ENCODE results near the gene RPRML. TPM values are rescaled to one million over a fixed set of nuclear protein-coding genes. Genes with fewer than 3 reads are reported as not detected.
"Not testable (repeated sequence)": the region's sequence is repeated elsewhere in the genome, so short reads cannot be mapped to it uniquely, and the experiment has no call there.

Gene RPRML
- total RNA-seq, 6 experiments from 2014 or later = not detected

DNA sequence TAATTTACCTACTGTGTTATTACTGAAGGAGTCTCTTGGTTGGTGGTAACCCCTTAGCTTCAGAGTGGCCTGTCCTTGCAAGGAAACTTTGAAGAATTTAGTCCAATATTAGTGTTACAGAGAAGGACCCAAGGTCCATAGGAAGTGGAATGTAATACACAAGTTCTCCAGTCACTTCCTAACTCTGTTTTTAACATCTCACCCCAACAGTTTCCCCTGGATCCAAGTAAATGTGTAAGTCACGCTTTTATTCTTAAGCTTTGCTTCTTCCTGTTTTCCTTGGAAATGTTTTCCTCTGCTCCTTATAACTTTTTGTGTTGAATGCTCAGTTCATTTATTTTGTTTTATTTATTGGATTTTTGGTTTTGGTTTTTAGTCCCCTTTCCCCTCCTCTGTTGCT is 25.9 kb upstream of the RPRML start:
- TF ChIP-seq, protein P1, sequence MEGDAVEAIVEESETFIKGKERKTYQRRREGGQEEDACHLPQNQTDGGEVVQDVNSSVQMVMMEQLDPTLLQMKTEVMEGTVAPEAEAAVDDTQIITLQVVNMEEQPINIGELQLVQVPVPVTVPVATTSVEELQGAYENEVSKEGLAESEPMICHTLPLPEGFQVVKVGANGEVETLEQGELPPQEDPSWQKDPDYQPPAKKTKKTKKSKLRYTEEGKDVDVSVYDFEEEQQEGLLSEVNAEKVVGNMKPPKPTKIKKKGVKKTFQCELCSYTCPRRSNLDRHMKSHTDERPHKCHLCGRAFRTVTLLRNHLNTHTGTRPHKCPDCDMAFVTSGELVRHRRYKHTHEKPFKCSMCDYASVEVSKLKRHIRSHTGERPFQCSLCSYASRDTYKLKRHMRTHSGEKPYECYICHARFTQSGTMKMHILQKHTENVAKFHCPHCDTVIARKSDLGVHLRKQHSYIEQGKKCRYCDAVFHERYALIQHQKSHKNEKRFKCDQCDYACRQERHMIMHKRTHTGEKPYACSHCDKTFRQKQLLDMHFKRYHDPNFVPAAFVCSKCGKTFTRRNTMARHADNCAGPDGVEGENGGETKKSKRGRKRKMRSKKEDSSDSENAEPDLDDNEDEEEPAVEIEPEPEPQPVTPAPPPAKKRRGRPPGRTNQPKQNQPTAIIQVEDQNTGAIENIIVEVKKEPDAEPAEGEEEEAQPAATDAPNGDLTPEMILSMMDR (IDR thresholded peaks at IDR 0.05) = no peak
- H3K27ac Mint-ChIP-seq = no peak overlapping the region
- no peaks in the 10 kb centered on the region for H3K9me3 Mint-ChIP-seq
- H3K4me1 Mint-ChIP-seq (ENCODE audit: low read depth) = peaks cover 4% of the 10 kb centered on the region
- no peak overlapping the region for H3K4me3 Mint-ChIP-seq
- H3K36me3 Mint-ChIP-seq (ENCODE audit: low read depth) = no peaks in the 10 kb centered on the region
- DNase-seq = no peak
- H3K27me3 Mint-ChIP-seq (ENCODE audit: insufficient read depth) = peaks cover 2% of the 10 kb centered on the region; the same call in 1 of the 2 replicates

DNA sequence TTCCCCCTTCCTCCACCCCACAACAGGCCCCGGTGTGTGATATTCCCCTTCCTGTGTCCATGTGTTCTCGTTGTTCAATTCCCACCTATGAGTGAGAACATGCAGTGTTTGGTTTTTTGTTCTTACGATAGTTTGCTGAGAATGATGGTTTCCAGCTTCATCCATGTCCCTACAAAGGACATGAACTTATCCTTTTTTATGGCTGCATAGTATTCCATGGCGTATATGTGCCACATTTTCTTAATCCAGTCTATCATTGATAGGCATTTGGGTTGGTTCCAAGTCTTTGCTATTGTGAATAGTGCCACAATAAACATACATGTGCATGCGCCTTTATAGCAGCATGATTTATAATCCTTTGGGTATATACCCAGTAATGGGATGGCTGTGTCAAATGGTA is 24.8 kb upstream of the RPRML start:
- H3K36me3 Mint-ChIP-seq (ENCODE audit: low read depth); H3K9me3 Mint-ChIP-seq; DNase-seq; H3K27ac Mint-ChIP-seq; H3K27me3 Mint-ChIP-seq (ENCODE audit: insufficient read depth); H3K4me3 Mint-ChIP-seq; H3K4me1 Mint-ChIP-seq (ENCODE audit: low read depth): not testable (repeated sequence)

DNA sequence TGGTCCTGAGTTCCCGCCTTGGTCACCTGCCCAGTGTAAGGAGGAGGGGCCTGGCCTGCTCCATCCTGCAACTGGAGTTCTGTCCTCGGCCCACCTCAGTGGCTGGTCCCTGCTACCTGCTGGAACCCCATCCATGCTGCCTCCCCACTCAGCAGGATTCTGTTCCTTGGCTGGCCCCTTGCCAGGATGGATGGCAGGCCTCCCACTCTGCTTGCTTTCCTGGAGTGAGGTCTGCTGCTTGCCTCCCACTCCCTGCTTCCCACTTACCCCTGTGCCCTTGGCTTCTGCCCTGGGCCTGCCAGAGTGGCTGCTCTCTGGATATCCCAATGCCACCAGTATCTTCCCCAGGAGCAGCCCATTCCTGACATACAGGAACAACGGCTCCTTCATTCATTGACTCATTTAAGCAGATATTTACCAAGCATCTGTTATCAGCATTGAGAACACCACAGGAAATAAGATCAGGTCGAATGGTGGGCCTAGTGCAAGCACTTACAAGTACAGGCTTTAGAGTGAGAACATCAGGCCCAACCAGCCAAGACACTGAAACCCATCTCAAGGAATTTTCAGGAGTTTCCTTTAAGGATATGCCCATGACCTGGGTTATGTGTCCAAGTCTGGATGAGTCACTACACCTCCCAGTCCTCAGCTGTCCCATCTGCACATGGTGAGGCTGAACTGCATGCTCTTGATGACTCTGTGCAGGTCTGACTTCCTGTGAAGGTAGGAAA is 17.0 kb upstream of the RPRML start:
- peaks cover 6% of the 10 kb centered on the region for H3K4me1 Mint-ChIP-seq (ENCODE audit: low read depth)
- H3K27ac Mint-ChIP-seq = no peak overlapping the region
- H3K36me3 Mint-ChIP-seq (ENCODE audit: low read depth) = no peaks in the 10 kb centered on the region
- H3K27me3 Mint-ChIP-seq (ENCODE audit: insufficient read depth) = peaks cover 5% of the 10 kb centered on the region; the same call in 1 of the 2 replicates
- no peak overlapping the region for H3K4me3 Mint-ChIP-seq
- TF ChIP-seq, protein P1 (IDR thresholded peaks at IDR 0.05) = no peak
- peak; percentile 6 for DNase-seq
- H3K9me3 Mint-ChIP-seq = no peaks in the 10 kb centered on the region

DNA sequence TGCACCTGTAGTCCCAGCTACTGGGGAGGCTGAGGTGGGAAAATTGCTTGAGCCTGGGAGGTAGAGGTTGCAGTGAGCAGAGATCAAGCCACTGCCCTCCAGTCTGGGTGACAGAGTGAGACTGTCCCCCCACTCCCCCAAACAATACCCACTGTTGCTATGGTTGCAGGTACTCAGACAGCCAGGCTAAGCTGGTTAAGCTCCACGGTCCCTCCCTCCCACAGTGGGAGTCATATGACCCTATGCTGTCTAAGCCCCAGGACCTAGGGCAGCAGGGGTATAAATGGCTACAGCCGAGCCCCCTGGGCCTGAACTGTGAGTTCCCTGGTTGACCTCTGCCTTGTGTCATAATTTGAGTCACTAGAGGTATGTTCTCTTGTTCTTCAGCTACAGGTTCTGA is 15.9 kb upstream of the RPRML start:
- Mint-ChIP-seq H3K27me3 (ENCODE audit: insufficient read depth) (peaks cover 15% of the 10 kb centered on the region), H3K9me3 (no peaks in the 10 kb centered on the region), H3K4me3 (no peak overlapping the region), H3K36me3 (ENCODE audit: low read depth) (no peaks in the 10 kb centered on the region), H3K4me1 (ENCODE audit: low read depth) (peaks cover 6% of the 10 kb centered on the region), H3K27ac (no peak overlapping the region)
- TF ChIP-seq, protein P1 (IDR thresholded peaks at IDR 0.05) = no peak
- DNase-seq = no peak

DNA sequence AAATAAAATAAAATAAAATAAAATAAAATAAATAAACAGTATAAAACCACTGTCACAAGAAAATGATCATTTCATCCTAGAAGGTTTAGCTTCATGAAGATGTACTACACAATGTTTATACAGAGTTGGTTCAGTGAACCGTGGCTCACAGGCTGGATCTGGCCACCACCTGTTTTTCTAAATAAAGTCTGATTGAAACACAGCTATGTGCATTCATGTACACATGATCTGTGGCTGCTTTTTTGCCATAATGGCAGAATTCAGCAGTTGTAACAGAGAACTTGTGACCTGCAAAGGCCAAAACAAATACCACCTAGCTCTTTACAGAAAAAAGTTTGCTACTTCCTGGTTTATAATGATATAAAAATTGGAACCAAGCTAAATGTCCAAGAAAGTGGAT is 12.6 kb upstream of the RPRML start:
- no peaks in the 10 kb centered on the region for H3K9me3 Mint-ChIP-seq
- peaks cover 6% of the 10 kb centered on the region for H3K4me1 Mint-ChIP-seq (ENCODE audit: low read depth)
- H3K27ac Mint-ChIP-seq = no peak overlapping the region
- no peak for DNase-seq
- no peaks in the 10 kb centered on the region for H3K36me3 Mint-ChIP-seq (ENCODE audit: low read depth)
- peaks cover 24% of the 10 kb centered on the region for H3K27me3 Mint-ChIP-seq (ENCODE audit: insufficient read depth)
- no peak overlapping the region for H3K4me3 Mint-ChIP-seq
- TF ChIP-seq, protein P1 (IDR thresholded peaks at IDR 0.05) = no peak

DNA sequence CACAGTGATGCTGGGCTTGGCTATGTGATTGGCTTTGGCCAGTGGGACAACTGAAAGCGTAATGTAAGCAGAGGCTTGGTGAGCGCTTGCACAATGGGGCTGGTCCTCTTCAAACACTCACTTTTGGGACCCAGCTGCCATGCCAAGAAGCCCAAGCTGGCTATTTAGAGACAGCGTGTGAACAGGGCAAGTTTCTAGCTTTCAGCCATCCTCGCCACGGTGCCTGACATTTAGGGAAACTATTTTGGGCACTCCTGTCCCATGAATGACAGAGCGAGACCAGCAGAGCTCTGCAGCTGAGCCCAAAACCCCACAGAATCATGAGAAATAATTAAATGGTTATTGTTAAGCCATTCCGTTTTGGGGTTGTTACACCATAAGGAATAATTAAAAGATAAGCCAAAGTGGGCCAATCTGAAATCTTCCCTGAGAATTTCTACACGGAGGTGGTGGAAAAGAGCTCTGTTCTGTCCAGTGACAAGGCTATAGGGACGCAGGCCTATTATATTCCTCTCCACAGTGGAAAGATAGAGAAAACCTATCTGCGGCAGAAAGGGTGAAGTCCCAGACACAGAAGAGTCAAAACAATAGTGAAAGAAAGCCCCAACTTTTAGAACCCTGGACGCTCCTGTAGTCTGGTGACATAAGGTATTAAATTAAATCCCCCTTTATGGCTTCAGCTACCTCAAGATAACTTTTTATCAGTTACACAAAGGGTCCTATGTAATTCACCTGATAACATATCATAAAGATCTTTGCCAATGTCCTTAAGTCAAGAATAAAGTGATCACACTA is 10.8 kb upstream of the RPRML start:
- H3K9me3 Mint-ChIP-seq = no peaks in the 10 kb centered on the region
- H3K27me3 Mint-ChIP-seq (ENCODE audit: insufficient read depth) = peaks cover 30% of the 10 kb centered on the region
- no peak for DNase-seq
- no peaks in the 10 kb centered on the region for H3K4me1 Mint-ChIP-seq (ENCODE audit: low read depth)
- H3K4me3 Mint-ChIP-seq = no peak overlapping the region
- TF ChIP-seq, protein P1 (IDR thresholded peaks at IDR 0.05) = no peak
- no peaks in the 10 kb centered on the region for H3K36me3 Mint-ChIP-seq (ENCODE audit: low read depth)
- no peak overlapping the region for H3K27ac Mint-ChIP-seq

DNA sequence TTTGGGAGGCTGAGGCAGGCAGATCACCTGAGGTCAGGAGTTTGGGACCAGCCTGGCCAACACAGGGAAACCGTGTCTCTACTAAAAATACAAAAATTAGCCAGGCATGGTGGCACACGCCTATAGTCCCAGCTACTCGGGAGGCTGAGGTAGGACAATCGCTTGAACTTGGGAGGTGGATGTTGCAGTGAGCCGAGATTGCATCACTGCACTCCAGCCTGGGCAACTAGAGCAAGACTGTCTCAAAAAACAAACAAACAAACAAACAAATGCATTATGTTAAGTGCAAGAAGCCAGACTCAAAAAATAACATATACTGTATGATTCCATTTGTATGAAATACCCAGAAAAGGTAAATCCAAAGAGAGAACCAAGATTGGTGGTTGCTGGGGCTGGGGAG is 8.9 kb upstream of the RPRML start:
- H3K36me3 Mint-ChIP-seq (ENCODE audit: low read depth) = not testable (repeated sequence)

More for the DNA sequence above, 8.9 kb upstream of the RPRML start:
- H3K27me3 Mint-ChIP-seq (ENCODE audit: insufficient read depth) = peaks cover 41% of the 10 kb centered on the region
- not testable (repeated sequence) for H3K27ac Mint-ChIP-seq; DNase-seq; H3K4me3 Mint-ChIP-seq; H3K9me3 Mint-ChIP-seq; H3K4me1 Mint-ChIP-seq (ENCODE audit: low read depth)

Data from HFFc6 (cell line).